ENCODE results near the gene ABCA3. TPM values are rescaled to one million over a fixed set of nuclear protein-coding genes. Genes with fewer than 3 reads are reported as not detected.

ABCA3 gene
- total and polyA plus RNA-seq, 2 donors (not counting 1 experiment from before 2014, with no cell fraction given), result 3.1 to 5.1 TPM

DNA sequence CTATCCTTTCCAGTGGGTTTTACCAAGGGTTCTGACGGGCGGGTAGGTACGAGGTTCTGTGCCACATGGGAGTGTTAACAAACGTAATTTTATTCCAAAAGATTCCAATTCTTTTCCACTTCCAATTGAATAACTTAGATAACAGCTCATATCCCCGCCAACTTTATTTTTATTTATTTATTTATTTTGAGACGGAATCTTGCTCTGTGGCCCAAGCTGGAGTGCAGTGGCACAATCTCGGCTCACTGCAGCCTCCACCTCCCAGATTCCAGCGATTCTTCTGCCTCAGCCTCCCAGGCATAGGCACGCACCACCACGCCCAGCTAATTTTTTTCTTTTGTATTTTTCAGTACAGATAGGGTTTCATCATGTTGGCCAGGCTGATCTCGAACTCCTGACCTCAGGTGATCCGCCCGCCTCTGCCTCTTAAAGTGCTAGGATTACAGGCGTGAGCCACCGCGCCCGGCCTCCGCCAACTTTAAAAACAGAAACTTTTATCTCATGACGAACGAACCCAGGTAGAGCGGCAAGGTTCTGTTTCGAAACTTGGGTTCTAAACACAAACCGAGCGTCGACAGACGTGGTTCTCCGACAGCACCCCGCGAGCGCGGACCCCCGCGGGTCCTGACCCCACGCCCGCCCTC lies 89.8 kb downstream of the ABCA3 start:
- peaks cover 7% of the 10 kb centered on the region for H4K20me1 ChIP-seq (ENCODE audit: control insufficient read depth, insufficient read depth, low read length, poor library complexity, severe bottlenecking)
- Mint-ChIP-seq H3K27me3 (no peaks in the 10 kb centered on the region), H3K9me3 (ENCODE audit: insufficient read depth) (no peaks in the 10 kb centered on the region), H3K4me1 (peaks cover 26% of the 10 kb centered on the region), H3K27ac (peak overlapping the region; percentile 88), H3K4me3 (peak overlapping the region; percentile 88)
- peak overlapping the region; percentile 78 for H3K4me2 ChIP-seq (replicated peaks; ENCODE audit: low read depth, low read length, poor library complexity, severe bottlenecking)
- H3K27me3 ChIP-seq (replicated peaks in 1 of 4; ENCODE audit: control extremely low read depth in 1 of 4, control insufficient read depth in 3 of 4, insufficient read depth in 4 of 4, low read length in 3 of 4), result no peaks in the 10 kb centered on the region
- peak overlapping the region; percentile 76 for H3K9ac ChIP-seq (ENCODE audit: low read length)
- no peak for DNase-seq
- peaks cover 0 to 26% of the 10 kb centered on the region in 2 experiments for H3K36me3 ChIP-seq (replicated peaks in 1 of 2; ENCODE audit: control extremely low read depth in 1 of 2, control insufficient read depth in 1 of 2, extremely low read depth in 1 of 2, insufficient read depth in 2 of 2, low read length in 1 of 2)
- ATAC-seq (ENCODE audit: low read depth), result no peak
- CTCF ChIA-PET, result interaction anchor here (0.6 to 3.9 kb wide), 23 partner anchors 8 to 784 kb away, joined by 3 to 71 read pairs (median 4); partner anchors contain the start of genes ABCA3, CASKIN1, MLST8 and TEDC2
- POLR2A ChIA-PET, result interaction anchor here (0.5 to 2.5 kb wide), 11 partner anchors 14 to 918 kb away, joined by 3 to 13 read pairs (median 4); partner anchors contain the start of genes ATP6V0C, DNASE1L2, E4F1 and MLST8
- H3K4me1 ChIP-seq (ENCODE audit: control insufficient read depth in 2 of 2, insufficient read depth in 2 of 2, low read length in 2 of 2), result peaks cover 12 to 41% of the 10 kb centered on the region in 2 donors
- peak overlapping the region; percentile 87 for H2AFZ ChIP-seq (ENCODE audit: insufficient read depth, low read depth, low read length, poor library complexity, severe bottlenecking)
- H3K79me2 ChIP-seq (ENCODE audit: control insufficient read depth, insufficient read depth, low read length), result peaks cover 23% of the 10 kb centered on the region
- 3% methylated on average over 26 of the region's 35 CpGs for WGBS (ENCODE audit: insufficient coverage)
- peak overlapping the region; percentile 49 to 72 for H3K27ac ChIP-seq (ENCODE audit: low read length in 2 of 2)
- H3K9me3 ChIP-seq (ENCODE audit: control extremely low read depth in 1 of 3, control insufficient read depth in 2 of 3, insufficient read depth in 1 of 3, low read length in 2 of 3), result no peaks in the 10 kb centered on the region
- H3K4me3 ChIP-seq (ENCODE audit: control extremely low read depth in 1 of 5, extremely low read depth in 1 of 5, insufficient read depth in 1 of 5, low read depth in 2 of 5, low read length in 4 of 5), result peak overlapping the region; percentile 51 to 82 (median 68)
- TF ChIP-seq, protein P1, sequence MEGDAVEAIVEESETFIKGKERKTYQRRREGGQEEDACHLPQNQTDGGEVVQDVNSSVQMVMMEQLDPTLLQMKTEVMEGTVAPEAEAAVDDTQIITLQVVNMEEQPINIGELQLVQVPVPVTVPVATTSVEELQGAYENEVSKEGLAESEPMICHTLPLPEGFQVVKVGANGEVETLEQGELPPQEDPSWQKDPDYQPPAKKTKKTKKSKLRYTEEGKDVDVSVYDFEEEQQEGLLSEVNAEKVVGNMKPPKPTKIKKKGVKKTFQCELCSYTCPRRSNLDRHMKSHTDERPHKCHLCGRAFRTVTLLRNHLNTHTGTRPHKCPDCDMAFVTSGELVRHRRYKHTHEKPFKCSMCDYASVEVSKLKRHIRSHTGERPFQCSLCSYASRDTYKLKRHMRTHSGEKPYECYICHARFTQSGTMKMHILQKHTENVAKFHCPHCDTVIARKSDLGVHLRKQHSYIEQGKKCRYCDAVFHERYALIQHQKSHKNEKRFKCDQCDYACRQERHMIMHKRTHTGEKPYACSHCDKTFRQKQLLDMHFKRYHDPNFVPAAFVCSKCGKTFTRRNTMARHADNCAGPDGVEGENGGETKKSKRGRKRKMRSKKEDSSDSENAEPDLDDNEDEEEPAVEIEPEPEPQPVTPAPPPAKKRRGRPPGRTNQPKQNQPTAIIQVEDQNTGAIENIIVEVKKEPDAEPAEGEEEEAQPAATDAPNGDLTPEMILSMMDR (IDR thresholded peaks at IDR 0.05), result no peak
- TF ChIP-seq EZH2 (IDR thresholded peaks at IDR 0.05; ENCODE audit: borderline replicate concordance, insufficient read depth, low read depth, low read length, poor library complexity, severe bottlenecking), result no peak
- intact Hi-C loops (cut with micrococcal nuclease), result loop anchor here (1.0 to 10.0 kb wide), 8 partner anchors 18 to 257 kb away; partner anchors contain the start of genes ABCA3, E4F1, MLST8 and NHERF2

DNA sequence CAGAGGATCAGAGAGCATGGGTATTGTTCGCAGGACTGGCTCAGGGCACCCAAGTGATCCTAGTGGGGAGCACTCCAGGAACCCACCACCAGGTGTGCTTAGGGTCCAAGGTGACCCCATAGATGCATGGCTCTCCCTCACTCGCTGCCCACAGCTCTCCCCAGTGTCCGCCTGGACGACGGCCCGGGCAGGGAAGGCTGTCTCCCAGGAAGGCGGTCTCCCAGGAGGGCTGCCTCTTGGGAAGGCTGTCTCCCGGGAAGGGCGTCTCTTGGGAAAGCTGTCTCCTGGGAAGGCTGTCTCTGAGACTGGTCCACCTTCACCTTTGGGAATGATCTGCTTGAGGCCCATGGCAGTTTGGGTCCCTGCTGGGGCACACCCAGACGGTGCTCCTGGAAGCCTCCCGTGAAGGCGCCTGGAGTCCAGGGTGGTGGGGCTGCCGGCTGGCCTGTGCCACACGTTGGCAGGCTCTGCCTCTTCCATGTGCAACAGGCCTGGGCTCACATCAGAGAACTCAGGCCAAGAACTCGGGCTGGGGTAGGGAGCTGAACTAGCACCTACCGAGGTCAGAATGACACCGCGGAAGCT lies 94.1 kb downstream of the ABCA3 start:
- ATAC-seq (ENCODE audit: low read depth) (no peak), DNase-seq (no peak)
- no peak overlapping the region for H3K27ac Mint-ChIP-seq
- H3K36me3 ChIP-seq (replicated peaks in 1 of 2; ENCODE audit: control extremely low read depth in 1 of 2, control insufficient read depth in 1 of 2, extremely low read depth in 1 of 2, insufficient read depth in 2 of 2, low read length in 1 of 2), result peaks cover 0 to 46% of the 10 kb centered on the region in 2 experiments
- no peaks in the 10 kb centered on the region for H3K27me3 Mint-ChIP-seq
- no peaks in the 10 kb centered on the region for H3K9me3 ChIP-seq (ENCODE audit: control extremely low read depth in 1 of 3, control insufficient read depth in 2 of 3, insufficient read depth in 1 of 3, low read length in 2 of 3)
- H3K4me1 ChIP-seq (ENCODE audit: control insufficient read depth in 2 of 2, insufficient read depth in 2 of 2, low read length in 2 of 2), result peaks cover 7 to 13% of the 10 kb centered on the region in 2 donors
- H3K9ac ChIP-seq (ENCODE audit: low read length), result no peak overlapping the region
- intact Hi-C loops (cut with micrococcal nuclease), result no loop called here
- H2AFZ ChIP-seq (ENCODE audit: insufficient read depth, low read depth, low read length, poor library complexity, severe bottlenecking), result no peak overlapping the region
- H3K4me2 ChIP-seq (replicated peaks; ENCODE audit: low read depth, low read length, poor library complexity, severe bottlenecking), result no peak overlapping the region
- peaks cover 8% of the 10 kb centered on the region for H3K4me1 Mint-ChIP-seq
- POLR2A ChIA-PET, result no interaction called here
- H3K27ac ChIP-seq (ENCODE audit: low read length in 2 of 2), result no peak overlapping the region
- no peak overlapping the region for H3K4me3 Mint-ChIP-seq
- H3K79me2 ChIP-seq (ENCODE audit: control insufficient read depth, insufficient read depth, low read length), result peaks cover 26% of the 10 kb centered on the region
- WGBS (ENCODE audit: insufficient coverage), result 98% methylated on average over 18 of the region's 18 CpGs
- no peaks in the 10 kb centered on the region for H3K27me3 ChIP-seq (replicated peaks in 1 of 4; ENCODE audit: control extremely low read depth in 1 of 4, control insufficient read depth in 3 of 4, insufficient read depth in 4 of 4, low read length in 3 of 4)
- H3K9me3 Mint-ChIP-seq (ENCODE audit: insufficient read depth), result no peaks in the 10 kb centered on the region
- no peak overlapping the region for H3K4me3 ChIP-seq (ENCODE audit: control extremely low read depth in 1 of 5, extremely low read depth in 1 of 5, insufficient read depth in 1 of 5, low read depth in 2 of 5, low read length in 4 of 5)
- H4K20me1 ChIP-seq (ENCODE audit: control insufficient read depth, insufficient read depth, low read length, poor library complexity, severe bottlenecking), result peaks cover 14% of the 10 kb centered on the region
- no peak for TF ChIP-seq EZH2 (IDR thresholded peaks at IDR 0.05; ENCODE audit: borderline replicate concordance, insufficient read depth, low read depth, low read length, poor library complexity, severe bottlenecking)
- TF ChIP-seq, protein P1 (IDR thresholded peaks at IDR 0.05), result no peak
- CTCF ChIA-PET, result interaction anchor here (2.0 kb wide), 1 partner anchor 51 kb away, joined by 6 read pairs; no protein-coding TSS in a partner anchor

All from B cell (primary cell).